ENCODE measurements around the gene ERVFRD-1. TPM values are rescaled to one million over a fixed set of nuclear protein-coding genes. Genes with fewer than 3 reads are reported as not detected.
A peak's percentile ranks its signal among the peaks of the same experiment; 100 is the strongest.

Gene ERVFRD-1
- total and polyA plus RNA-seq, 2 experiments from 2014 or later = 0.05 TPM; not detected in 1

DNA sequence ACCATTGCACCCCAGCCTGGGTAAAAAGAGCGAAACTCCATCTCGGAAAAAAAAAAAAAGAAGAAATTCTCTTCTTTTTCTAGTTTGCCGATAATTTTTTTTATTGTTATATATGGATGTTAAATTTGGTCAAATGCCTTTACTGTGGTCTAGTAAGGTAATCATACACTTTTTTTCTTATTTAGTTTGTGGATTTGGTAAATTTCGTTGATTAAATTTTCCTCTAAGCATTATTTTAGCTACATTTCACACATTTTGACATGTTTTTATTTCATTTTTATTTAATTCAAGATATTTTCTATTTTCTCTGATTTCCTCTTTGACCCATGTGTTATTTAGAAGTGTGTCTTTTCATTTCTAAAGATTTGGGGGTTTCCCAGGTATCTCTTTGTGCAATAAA lies 49.4 kb downstream of the ERVFRD-1 start:
- Histone ChIP-seq H3K9me3 (ENCODE audit: low read depth) (no peaks in the 10 kb centered on the region), H3K4me1 (ENCODE audit: insufficient read depth) (no peaks in the 10 kb centered on the region), H3K9ac (no peak overlapping the region), H3K4me3 (no peak overlapping the region), H3K27me3 (replicated peaks; ENCODE audit: insufficient read depth) (no peaks in the 10 kb centered on the region), H2AFZ (no peak overlapping the region), H3K27ac (no peak overlapping the region), H3K9me2 (ENCODE audit: insufficient read depth) (no peaks in the 10 kb centered on the region), H3K36me3 (ENCODE audit: low read depth) (no peaks in the 10 kb centered on the region), H3F3A (ENCODE audit: insufficient read depth) (no peaks in the 10 kb centered on the region), H3K79me2 (ENCODE audit: insufficient read depth) (no peaks in the 10 kb centered on the region), H3K4me2 (ENCODE audit: unreplicated experiment) (no peak overlapping the region), H4K20me1 (ENCODE audit: insufficient read depth) (no peaks in the 10 kb centered on the region)
- WGBS, 2 experiments (ENCODE audit: low coverage in 1 of 2, low lambda C conversion rate in 2 of 2, missing lambda C conversion rate in 2 of 2) = 87 to 95% methylated on average over 4 of the region's 4 CpGs
- TF ChIP-seq EZH2 (IDR thresholded peaks at IDR 0.05; ENCODE audit: insufficient read depth, poor library complexity, severe bottlenecking) (no peak), EZH2phosphoT487 (IDR thresholded peaks at IDR 0.05; ENCODE audit: insufficient read depth, low read depth) (no peak)
- DNase-seq = no peak
- in situ Hi-C loops (cut with MboI) = no loop called here

GRCh38 chr6:11058406-11058805 lies 53.1 kb downstream of the ERVFRD-1 start:
- H3K9ac ChIP-seq = no peak overlapping the region
- no peaks in the 10 kb centered on the region for H3K27me3 ChIP-seq (replicated peaks; ENCODE audit: insufficient read depth)
- DNase-seq = peak; percentile 45
- in situ Hi-C loops (cut with MboI) = no loop called here
- no peak overlapping the region for H2AFZ ChIP-seq
- no peaks in the 10 kb centered on the region for H3K9me2 ChIP-seq (ENCODE audit: insufficient read depth)
- H3K27ac ChIP-seq = no peak overlapping the region
- no peak overlapping the region for H3K4me2 ChIP-seq (ENCODE audit: unreplicated experiment)
- H3K4me3 ChIP-seq = no peak overlapping the region
- no peaks in the 10 kb centered on the region for H3F3A ChIP-seq (ENCODE audit: insufficient read depth)
- H3K79me2 ChIP-seq (ENCODE audit: insufficient read depth) = no peaks in the 10 kb centered on the region
- H3K36me3 ChIP-seq (ENCODE audit: low read depth) = no peaks in the 10 kb centered on the region
- no peaks in the 10 kb centered on the region for H3K9me3 ChIP-seq (ENCODE audit: low read depth)
- H4K20me1 ChIP-seq (ENCODE audit: insufficient read depth) = no peaks in the 10 kb centered on the region
- no peaks in the 10 kb centered on the region for H3K4me1 ChIP-seq (ENCODE audit: insufficient read depth)
- 91 to 94% methylated on average over 5 of the region's 5 CpGs for WGBS, 2 experiments (ENCODE audit: low coverage in 1 of 2, low lambda C conversion rate in 2 of 2, missing lambda C conversion rate in 2 of 2)
- TF ChIP-seq EZH2phosphoT487 (IDR thresholded peaks at IDR 0.05; ENCODE audit: insufficient read depth, low read depth) = no peak
- TF ChIP-seq EZH2 (IDR thresholded peaks at IDR 0.05; ENCODE audit: insufficient read depth, poor library complexity, severe bottlenecking) = no peak

DNA sequence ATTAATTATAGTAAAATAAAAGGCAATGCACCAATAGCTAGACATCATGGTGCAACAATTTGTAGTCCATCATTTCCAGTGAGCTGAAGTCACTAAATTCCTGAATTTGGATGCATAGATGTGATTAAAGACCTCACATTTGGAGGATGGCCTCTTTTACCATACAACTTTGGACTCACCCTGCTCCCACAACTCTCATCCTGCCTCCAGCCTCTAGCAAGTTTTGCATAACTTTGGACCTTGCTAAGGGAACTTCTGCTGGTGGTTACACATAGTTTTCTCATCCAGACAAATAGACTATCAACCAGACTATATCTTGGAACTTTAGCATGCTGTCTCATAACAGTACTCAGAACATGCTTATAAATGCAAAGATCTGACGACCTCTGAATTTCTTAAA lies 54.7 kb downstream of the ERVFRD-1 start:
- Histone ChIP-seq H3K4me2 (ENCODE audit: unreplicated experiment) (no peak overlapping the region), H2AFZ (no peak overlapping the region), H3K79me2 (ENCODE audit: insufficient read depth) (no peaks in the 10 kb centered on the region), H3K4me3 (no peak overlapping the region), H4K20me1 (ENCODE audit: insufficient read depth) (no peaks in the 10 kb centered on the region), H3K27me3 (replicated peaks; ENCODE audit: insufficient read depth) (no peaks in the 10 kb centered on the region), H3K27ac (no peak overlapping the region), H3K9me2 (ENCODE audit: insufficient read depth) (no peaks in the 10 kb centered on the region), H3K9ac (no peak overlapping the region), H3K4me1 (ENCODE audit: insufficient read depth) (no peaks in the 10 kb centered on the region), H3K9me3 (ENCODE audit: low read depth) (no peaks in the 10 kb centered on the region), H3F3A (ENCODE audit: insufficient read depth) (no peaks in the 10 kb centered on the region), H3K36me3 (ENCODE audit: low read depth) (no peaks in the 10 kb centered on the region)
- no peak for TF ChIP-seq EZH2phosphoT487 (IDR thresholded peaks at IDR 0.05; ENCODE audit: insufficient read depth, low read depth)
- TF ChIP-seq EZH2 (IDR thresholded peaks at IDR 0.05; ENCODE audit: insufficient read depth, poor library complexity, severe bottlenecking) = no peak
- WGBS, 2 experiments (ENCODE audit: low coverage in 1 of 2, low lambda C conversion rate in 2 of 2, missing lambda C conversion rate in 2 of 2) = 33 to 50% methylated on average over 1 of the region's 1 CpG
- in situ Hi-C loops (cut with MboI) = no loop called here
- DNase-seq = no peak

DNA sequence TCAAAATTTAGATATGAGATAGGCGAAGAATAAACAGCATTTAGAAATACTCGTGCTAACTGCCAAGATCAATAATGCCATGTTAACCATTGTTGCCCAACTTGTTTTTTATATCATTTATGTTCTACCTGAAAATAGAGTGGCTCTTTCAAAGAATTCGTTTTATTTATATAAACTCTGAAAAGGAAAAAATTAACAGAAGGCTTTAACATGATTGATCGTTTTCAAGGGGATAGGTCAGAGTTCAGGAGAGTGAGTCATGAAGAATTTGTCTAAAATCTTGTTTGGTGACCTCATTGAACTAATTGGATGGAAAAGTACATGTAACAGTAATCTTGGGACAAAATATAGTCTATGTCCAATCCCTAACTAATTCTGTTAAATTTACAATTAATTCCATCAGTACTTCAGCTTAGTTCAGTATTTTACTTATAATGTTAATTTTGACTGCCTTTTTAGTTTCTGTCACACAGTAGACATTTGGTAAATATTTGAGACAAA lies 56.3 kb downstream of the ERVFRD-1 start:
- no peak overlapping the region for H3K4me3 ChIP-seq
- in situ Hi-C loops (cut with MboI) = no loop called here
- DNase-seq = no peak
- no peaks in the 10 kb centered on the region for H3K79me2 ChIP-seq (ENCODE audit: insufficient read depth)
- no peaks in the 10 kb centered on the region for H3K27me3 ChIP-seq (replicated peaks; ENCODE audit: insufficient read depth)
- H3K36me3 ChIP-seq (ENCODE audit: low read depth) = no peaks in the 10 kb centered on the region
- TF ChIP-seq EZH2phosphoT487 (IDR thresholded peaks at IDR 0.05; ENCODE audit: insufficient read depth, low read depth) (no peak), EZH2 (IDR thresholded peaks at IDR 0.05; ENCODE audit: insufficient read depth, poor library complexity, severe bottlenecking) (no peak)
- no peak overlapping the region for H3K9ac ChIP-seq
- no peak overlapping the region for H3K4me2 ChIP-seq (ENCODE audit: unreplicated experiment)
- H4K20me1 ChIP-seq (ENCODE audit: insufficient read depth) = no peaks in the 10 kb centered on the region
- no peaks in the 10 kb centered on the region for H3F3A ChIP-seq (ENCODE audit: insufficient read depth)
- H3K27ac ChIP-seq = no peak overlapping the region
- no peaks in the 10 kb centered on the region for H3K4me1 ChIP-seq (ENCODE audit: insufficient read depth)
- H3K9me2 ChIP-seq (ENCODE audit: insufficient read depth) = no peaks in the 10 kb centered on the region
- WGBS, 2 experiments (ENCODE audit: low coverage in 1 of 2, low lambda C conversion rate in 2 of 2, missing lambda C conversion rate in 2 of 2) = 75 to 79% methylated on average over 4 of the region's 4 CpGs
- no peak overlapping the region for H2AFZ ChIP-seq
- H3K9me3 ChIP-seq (ENCODE audit: low read depth) = no peaks in the 10 kb centered on the region

- no peak overlapping the region for H3K9ac ChIP-seq
- in situ Hi-C loops (cut with MboI) = no loop called here
- H3K27me3 ChIP-seq (replicated peaks; ENCODE audit: insufficient read depth) = no peaks in the 10 kb centered on the region
- H4K20me1 ChIP-seq (ENCODE audit: insufficient read depth) = no peaks in the 10 kb centered on the region
- 75 to 79% methylated on average over 1 of the region's 1 CpG for WGBS, 2 experiments (ENCODE audit: low coverage in 1 of 2, low lambda C conversion rate in 2 of 2, missing lambda C conversion rate in 2 of 2)
- H3F3A ChIP-seq (ENCODE audit: insufficient read depth) = no peaks in the 10 kb centered on the region
- no peak overlapping the region for H3K4me2 ChIP-seq (ENCODE audit: unreplicated experiment)
- no peak overlapping the region for H3K4me3 ChIP-seq
- H3K9me3 ChIP-seq (ENCODE audit: low read depth) = no peaks in the 10 kb centered on the region
- H3K79me2 ChIP-seq (ENCODE audit: insufficient read depth) = no peaks in the 10 kb centered on the region
- H3K36me3 ChIP-seq (ENCODE audit: low read depth) = no peaks in the 10 kb centered on the region
- no peak overlapping the region for H3K27ac ChIP-seq
- peak; percentile 21 for DNase-seq
- no peak overlapping the region for H2AFZ ChIP-seq
- no peak for TF ChIP-seq EZH2 (IDR thresholded peaks at IDR 0.05; ENCODE audit: insufficient read depth, poor library complexity, severe bottlenecking)
- H3K9me2 ChIP-seq (ENCODE audit: insufficient read depth) = no peaks in the 10 kb centered on the region
- H3K4me1 ChIP-seq (ENCODE audit: insufficient read depth) = no peaks in the 10 kb centered on the region
These were observed 56.8 kb downstream of the ERVFRD-1 start for GRCh38 chr6:11054722-11055121.

Data from GM23248 (cell line).